Measurements from ENCODE around the gene LSM7.

The LSM7 gene

GRCh38 chr19:2342656-2343288, 14.4 kb upstream of the LSM7 start:
- H3K4me3 ChIP-seq (ENCODE audit: low read depth, low read length), result no peak overlapping the region
- H3K4me1 ChIP-seq (ENCODE audit: control insufficient read depth, insufficient read depth, low read length), result no peaks in the 10 kb centered on the region
- H3K9ac ChIP-seq (ENCODE audit: low read length), result no peak overlapping the region
- H3K27ac ChIP-seq (ENCODE audit: low read depth, low read length), result no peak overlapping the region
- no peaks in the 10 kb centered on the region for H3K9me3 ChIP-seq (ENCODE audit: control insufficient read depth, insufficient read depth, low read depth, low read length)
- no peaks in the 10 kb centered on the region for H3K27me3 ChIP-seq (ENCODE audit: control insufficient read depth, insufficient read depth, low read length)
- H3K36me3 ChIP-seq (ENCODE audit: control insufficient read depth, insufficient read depth, low read length), result peaks cover 36% of the 10 kb centered on the region

GRCh38 chr19:2341982-2342381, 13.6 kb upstream of the LSM7 start:
- Histone ChIP-seq H3K9me3 (ENCODE audit: control insufficient read depth, insufficient read depth, low read depth, low read length) (no peaks in the 10 kb centered on the region), H3K27ac (ENCODE audit: low read depth, low read length) (no peak overlapping the region), H3K9ac (ENCODE audit: low read length) (no peak overlapping the region), H3K4me1 (ENCODE audit: control insufficient read depth, insufficient read depth, low read length) (no peaks in the 10 kb centered on the region; the same call in 1 of the 2 replicates), H3K4me3 (ENCODE audit: low read depth, low read length) (no peak overlapping the region), H3K27me3 (ENCODE audit: control insufficient read depth, insufficient read depth, low read length) (no peaks in the 10 kb centered on the region), H3K36me3 (ENCODE audit: control insufficient read depth, insufficient read depth, low read length) (peaks cover 35% of the 10 kb centered on the region)

- Histone ChIP-seq H3K27me3 (ENCODE audit: control insufficient read depth, insufficient read depth, low read length) (no peaks in the 10 kb centered on the region), H3K36me3 (ENCODE audit: control insufficient read depth, insufficient read depth, low read length) (peaks cover 33% of the 10 kb centered on the region), H3K4me1 (ENCODE audit: control insufficient read depth, insufficient read depth, low read length) (no peaks in the 10 kb centered on the region; the same call in 1 of the 2 replicates), H3K27ac (ENCODE audit: low read depth, low read length) (no peak overlapping the region), H3K9ac (ENCODE audit: low read length) (no peak overlapping the region), H3K4me3 (ENCODE audit: low read depth, low read length) (no peak overlapping the region), H3K9me3 (ENCODE audit: control insufficient read depth, insufficient read depth, low read depth, low read length) (no peaks in the 10 kb centered on the region)
Measured at GRCh38 chr19:2341244-2341751, 12.9 kb upstream of the LSM7 start.

- Histone ChIP-seq H3K9ac (ENCODE audit: low read length) (no peak overlapping the region), H3K9me3 (ENCODE audit: control insufficient read depth, insufficient read depth, low read depth, low read length) (no peaks in the 10 kb centered on the region), H3K36me3 (ENCODE audit: control insufficient read depth, insufficient read depth, low read length) (peaks cover 30% of the 10 kb centered on the region), H3K4me1 (ENCODE audit: control insufficient read depth, insufficient read depth, low read length) (no peaks in the 10 kb centered on the region; the same call in 1 of the 2 replicates), H3K4me3 (ENCODE audit: low read depth, low read length) (no peak overlapping the region), H3K27ac (ENCODE audit: low read depth, low read length) (no peak overlapping the region), H3K27me3 (ENCODE audit: control insufficient read depth, insufficient read depth, low read length) (no peaks in the 10 kb centered on the region)
Measured at GRCh38 chr19:2340496-2341243, 12.3 kb upstream of the LSM7 start.

GRCh38 chr19:2339644-2340310, 11.4 kb upstream of the LSM7 start:
- H3K9ac ChIP-seq (ENCODE audit: low read length), result no peak overlapping the region
- H3K36me3 ChIP-seq (ENCODE audit: control insufficient read depth, insufficient read depth, low read length), result peaks cover 26% of the 10 kb centered on the region
- H3K9me3 ChIP-seq (ENCODE audit: control insufficient read depth, insufficient read depth, low read depth, low read length), result no peaks in the 10 kb centered on the region
- no peaks in the 10 kb centered on the region; the same call in 1 of the 2 replicates for H3K4me1 ChIP-seq (ENCODE audit: control insufficient read depth, insufficient read depth, low read length)
- H3K27ac ChIP-seq (ENCODE audit: low read depth, low read length), result no peak overlapping the region
- H3K27me3 ChIP-seq (ENCODE audit: control insufficient read depth, insufficient read depth, low read length), result no peaks in the 10 kb centered on the region
- H3K4me3 ChIP-seq (ENCODE audit: low read depth, low read length), result no peak overlapping the region

- Histone ChIP-seq H3K4me1 (ENCODE audit: control insufficient read depth, insufficient read depth, low read length) (no peaks in the 10 kb centered on the region; the same call in 1 of the 2 replicates), H3K4me3 (ENCODE audit: low read depth, low read length) (no peak overlapping the region), H3K27ac (ENCODE audit: low read depth, low read length) (no peak overlapping the region), H3K9me3 (ENCODE audit: control insufficient read depth, insufficient read depth, low read depth, low read length) (no peaks in the 10 kb centered on the region), H3K27me3 (ENCODE audit: control insufficient read depth, insufficient read depth, low read length) (no peaks in the 10 kb centered on the region), H3K9ac (ENCODE audit: low read length) (no peak overlapping the region), H3K36me3 (ENCODE audit: control insufficient read depth, insufficient read depth, low read length) (peaks cover 20% of the 10 kb centered on the region)
Measured at GRCh38 chr19:2338751-2339643, 10.6 kb upstream of the LSM7 start.

GRCh38 chr19:2338055-2338615, 9.7 kb upstream of the LSM7 start:
- H3K36me3 ChIP-seq (ENCODE audit: control insufficient read depth, insufficient read depth, low read length), result peaks cover 17% of the 10 kb centered on the region
- no peaks in the 10 kb centered on the region; the same call in 1 of the 2 replicates for H3K4me1 ChIP-seq (ENCODE audit: control insufficient read depth, insufficient read depth, low read length)
- no peaks in the 10 kb centered on the region for H3K27me3 ChIP-seq (ENCODE audit: control insufficient read depth, insufficient read depth, low read length)
- no peak overlapping the region for H3K27ac ChIP-seq (ENCODE audit: low read depth, low read length)
- H3K9me3 ChIP-seq (ENCODE audit: control insufficient read depth, insufficient read depth, low read depth, low read length), result no peaks in the 10 kb centered on the region
- H3K9ac ChIP-seq (ENCODE audit: low read length), result no peak overlapping the region
- H3K4me3 ChIP-seq (ENCODE audit: low read depth, low read length), result no peak overlapping the region

- Histone ChIP-seq H3K9me3 (ENCODE audit: control insufficient read depth, insufficient read depth, low read depth, low read length) (no peaks in the 10 kb centered on the region), H3K36me3 (ENCODE audit: control insufficient read depth, insufficient read depth, low read length) (peaks cover 15% of the 10 kb centered on the region), H3K4me3 (ENCODE audit: low read depth, low read length) (no peak overlapping the region), H3K27ac (ENCODE audit: low read depth, low read length) (no peak overlapping the region), H3K4me1 (ENCODE audit: control insufficient read depth, insufficient read depth, low read length) (no peaks in the 10 kb centered on the region; the same call in 1 of the 2 replicates), H3K27me3 (ENCODE audit: control insufficient read depth, insufficient read depth, low read length) (no peaks in the 10 kb centered on the region), H3K9ac (ENCODE audit: low read length) (no peak overlapping the region)
Measured at GRCh38 chr19:2337329-2337707, 8.9 kb upstream of the LSM7 start.

GRCh38 chr19:2336528-2337328, 8.3 kb upstream of the LSM7 start:
- Histone ChIP-seq H3K27ac (ENCODE audit: low read depth, low read length) (no peak overlapping the region), H3K9me3 (ENCODE audit: control insufficient read depth, insufficient read depth, low read depth, low read length) (no peaks in the 10 kb centered on the region), H3K4me3 (ENCODE audit: low read depth, low read length) (no peak overlapping the region), H3K36me3 (ENCODE audit: control insufficient read depth, insufficient read depth, low read length) (peaks cover 14% of the 10 kb centered on the region), H3K27me3 (ENCODE audit: control insufficient read depth, insufficient read depth, low read length) (no peaks in the 10 kb centered on the region), H3K4me1 (ENCODE audit: control insufficient read depth, insufficient read depth, low read length) (no peaks in the 10 kb centered on the region; the same call in 1 of the 2 replicates), H3K9ac (ENCODE audit: low read length) (no peak overlapping the region)
